Stimulated activated CD4-positive, alpha-beta T cell treated with anti-CD3 and anti-CD28 coated beads, Interleukin-1b, Interleukin-23, amount 100 ng/mL, for 4 hours (primary cell): ENCODE data around the gene IGHMBP2.

Experiments
- DNase-seq, 2 donors: peaks; one replicate each; pipeline ENCODE4 v3.0.0-alpha.2; 2020; ENCODE audit warnings: low read depth in 2 of 2

The IGHMBP2 gene

DNA sequence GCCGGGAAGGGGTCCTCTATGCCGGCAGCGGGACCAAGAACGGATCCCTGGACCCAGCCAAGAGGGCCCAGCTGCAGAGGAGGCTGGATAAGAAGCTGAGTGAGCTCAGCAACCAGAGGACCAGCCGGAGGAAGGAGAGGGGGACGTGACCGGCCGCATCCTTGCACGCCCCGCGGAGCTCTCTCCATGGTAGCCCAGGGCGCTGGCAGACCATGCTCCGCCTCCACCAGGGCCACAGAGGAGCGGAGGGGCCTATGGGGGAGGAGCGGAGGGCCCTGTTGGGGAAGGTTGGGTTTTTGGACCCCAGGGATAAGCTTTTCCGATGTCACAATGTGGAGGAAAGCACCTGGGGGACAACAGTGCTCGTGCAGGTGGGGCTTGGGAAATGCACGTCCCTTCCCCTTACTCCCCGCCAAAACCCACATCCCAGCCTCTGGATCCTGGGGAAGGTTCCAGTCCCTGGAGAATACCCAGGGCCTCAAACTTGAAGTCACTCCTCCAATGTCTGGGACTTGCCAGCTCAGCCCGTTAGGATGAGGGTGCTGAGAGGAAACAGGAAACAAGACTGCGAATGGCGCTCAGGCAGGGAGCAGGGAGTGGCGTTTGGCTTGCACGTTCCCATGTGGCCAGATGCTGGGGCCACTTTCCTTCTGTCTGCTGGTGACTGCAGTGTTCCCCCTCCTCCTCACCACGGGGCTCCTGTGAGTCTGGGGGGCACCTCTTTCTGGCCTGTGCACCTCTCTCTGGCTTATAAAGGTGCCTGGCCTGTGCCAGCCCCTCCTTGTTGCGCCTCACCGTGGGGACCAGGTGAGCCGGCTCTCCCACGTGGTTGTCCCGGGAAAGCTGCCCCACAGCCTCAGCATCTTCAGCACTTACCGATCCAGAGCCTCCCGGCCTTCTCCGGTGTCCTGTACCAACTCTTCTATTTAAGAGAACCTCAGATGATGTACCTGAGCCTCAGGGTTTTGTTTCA is 36.2 kb downstream of the IGHMBP2 start:
- no peak for DNase-seq

DNA sequence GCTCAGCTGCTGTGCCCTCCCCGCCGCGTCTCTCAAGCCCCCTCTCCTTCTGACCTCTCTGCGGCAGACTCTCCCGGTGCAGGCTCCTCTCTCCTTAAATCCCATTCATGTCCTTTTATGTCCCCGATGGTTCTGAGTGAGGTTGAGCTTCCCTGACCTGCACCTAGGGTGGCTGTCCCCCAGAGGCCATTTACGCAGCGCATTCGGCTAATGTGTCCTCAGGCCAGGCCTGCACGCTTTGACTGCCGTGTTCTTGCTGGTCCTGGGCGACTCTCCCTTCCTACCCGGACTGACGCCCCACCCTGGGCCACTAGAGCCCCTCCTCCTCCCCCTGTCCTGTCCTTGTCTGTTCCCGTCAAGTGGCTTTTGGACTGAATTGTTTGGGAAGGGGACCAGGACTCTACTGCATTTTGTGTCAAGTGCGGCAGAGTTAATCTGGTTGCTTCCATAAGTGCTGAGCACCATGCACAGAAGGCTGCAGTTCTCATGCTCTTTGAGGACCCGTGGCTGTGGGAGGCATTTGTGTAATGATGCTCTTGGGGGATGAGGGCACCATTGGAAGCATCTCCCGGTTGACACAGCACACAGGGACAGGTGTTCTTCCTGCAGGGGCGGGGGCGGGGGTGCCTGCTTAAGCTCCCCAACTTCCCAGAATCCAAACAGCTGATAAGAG is 37.1 kb downstream of the IGHMBP2 start:
- no peak for DNase-seq

- no peak for DNase-seq
Measured at GRCh38 chr11:68941324-68942094, 37.8 kb downstream of the IGHMBP2 start.

DNA sequence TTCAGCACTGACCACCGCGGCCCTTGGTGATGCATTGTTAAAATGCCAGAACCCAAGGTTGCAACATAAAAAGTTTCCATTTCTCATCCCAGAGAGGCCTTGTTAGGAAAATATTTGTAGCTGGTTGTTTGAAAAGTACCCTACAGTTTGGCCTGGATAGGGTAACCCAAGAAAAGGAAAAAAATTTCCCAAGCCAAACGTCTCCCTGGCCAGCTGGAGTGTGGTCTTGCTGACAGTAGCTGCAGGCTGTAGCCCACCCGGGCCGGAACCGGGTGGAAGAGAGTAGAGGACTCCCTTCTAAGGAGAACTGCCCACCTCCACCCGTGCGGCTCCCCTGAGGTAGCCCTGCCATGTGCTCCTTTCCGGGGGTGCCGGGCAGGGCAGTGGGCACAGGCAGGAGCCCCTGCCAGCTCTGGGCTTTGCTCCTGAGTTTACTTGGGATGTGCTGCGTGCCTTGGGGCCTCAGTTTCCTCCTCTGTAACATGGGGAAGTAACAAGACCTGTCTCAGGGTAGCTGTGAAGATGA is 38.5 kb downstream of the IGHMBP2 start:
- DNase-seq = no peak

- no peak for DNase-seq
Measured at GRCh38 chr11:68942751-68943271, 39.1 kb downstream of the IGHMBP2 start.

GRCh38 chr11:68946416-68947090 is 42.9 kb downstream of the IGHMBP2 start:
- no peak for DNase-seq

GRCh38 chr11:68947151-68947550 is 43.5 kb downstream of the IGHMBP2 start:
- no peak for DNase-seq

DNA sequence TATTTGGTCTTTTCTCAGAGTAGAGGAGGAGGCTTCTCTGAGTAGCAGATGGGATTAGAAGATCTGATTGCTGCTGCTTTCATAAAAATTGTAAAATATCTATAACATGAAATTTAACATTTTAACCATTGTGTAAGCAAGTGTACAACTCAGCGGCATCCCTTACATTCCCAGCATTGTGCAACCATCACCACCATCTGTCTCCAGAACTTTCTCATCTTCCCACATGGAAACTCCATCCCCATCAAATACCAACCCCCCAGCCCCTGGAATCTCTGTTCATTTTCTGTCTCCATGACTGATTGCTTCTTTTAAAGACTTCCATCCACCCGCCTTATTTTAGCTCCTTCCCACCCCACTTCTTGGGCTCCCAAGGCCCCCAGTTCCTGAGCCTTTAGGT is 44.8 kb downstream of the IGHMBP2 start:
- no peak for DNase-seq

GRCh38 chr11:68948935-68949334 is 45.2 kb downstream of the IGHMBP2 start:
- no peak for DNase-seq

DNA sequence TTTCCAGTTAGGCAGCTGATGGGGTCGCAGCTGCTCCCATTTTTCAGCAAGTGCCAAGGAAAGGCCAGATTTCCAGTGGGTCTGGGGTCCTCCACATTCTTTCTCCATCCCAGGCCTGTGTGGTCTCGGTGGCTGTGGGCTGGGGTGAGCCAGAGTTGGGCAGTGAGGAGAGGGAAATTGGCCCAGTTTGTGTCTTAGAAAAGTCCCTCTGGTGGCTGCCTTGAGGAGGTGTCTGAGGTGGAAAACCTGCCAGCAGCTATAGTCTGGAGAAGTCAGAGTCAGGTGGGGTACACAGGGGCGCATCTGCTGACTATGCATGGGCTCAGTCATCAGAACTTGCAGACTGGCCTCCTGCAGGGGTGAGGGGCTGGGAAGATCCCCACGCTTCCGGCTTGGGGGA is 46.6 kb downstream of the IGHMBP2 start:
- no peak for DNase-seq

- no peak for DNase-seq
Measured at GRCh38 chr11:68950762-68951161, 47.1 kb downstream of the IGHMBP2 start.

GRCh38 chr11:68954836-68955606 is 51.3 kb downstream of the IGHMBP2 start:
- DNase-seq = no peak

DNA sequence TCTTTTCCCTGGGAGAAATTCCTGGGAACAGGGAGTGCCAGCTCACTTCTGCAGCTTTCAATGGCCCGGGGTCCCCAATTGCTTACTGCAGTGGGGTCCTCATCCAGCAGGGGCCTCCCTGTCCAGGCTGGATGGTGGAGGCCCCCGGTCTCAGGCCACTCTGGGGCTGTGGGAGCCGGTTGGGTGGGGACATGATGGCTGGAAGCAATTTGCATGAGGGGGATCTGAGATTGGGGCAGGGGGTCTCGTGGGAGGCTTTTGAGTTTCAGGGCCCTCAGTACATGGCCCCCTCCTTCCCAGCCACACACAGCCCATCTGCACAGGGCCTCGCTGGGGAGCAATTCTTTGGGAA is 51.9 kb downstream of the IGHMBP2 start:
- no peak for DNase-seq

DNA sequence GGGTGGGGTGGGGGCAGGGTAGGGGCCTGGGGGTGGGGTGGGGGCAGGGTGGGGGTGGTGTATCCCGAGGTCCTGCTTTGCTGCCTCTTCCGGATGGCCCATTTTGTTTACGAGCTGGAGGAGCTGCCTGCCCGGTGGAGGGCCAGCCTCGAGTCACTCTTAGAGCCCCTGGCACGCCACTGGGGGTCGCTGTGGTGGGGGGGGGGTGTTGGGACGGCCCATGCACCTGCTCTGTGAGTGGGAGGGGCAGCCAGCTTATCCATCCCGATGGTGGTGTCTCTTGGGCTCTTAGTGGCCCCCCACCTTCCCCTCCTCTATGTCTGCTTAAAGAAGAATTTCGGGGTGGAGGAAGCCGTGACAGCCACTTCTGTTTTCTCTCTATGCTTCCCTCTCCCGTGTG is 52.5 kb downstream of the IGHMBP2 start:
- no peak for DNase-seq

DNA sequence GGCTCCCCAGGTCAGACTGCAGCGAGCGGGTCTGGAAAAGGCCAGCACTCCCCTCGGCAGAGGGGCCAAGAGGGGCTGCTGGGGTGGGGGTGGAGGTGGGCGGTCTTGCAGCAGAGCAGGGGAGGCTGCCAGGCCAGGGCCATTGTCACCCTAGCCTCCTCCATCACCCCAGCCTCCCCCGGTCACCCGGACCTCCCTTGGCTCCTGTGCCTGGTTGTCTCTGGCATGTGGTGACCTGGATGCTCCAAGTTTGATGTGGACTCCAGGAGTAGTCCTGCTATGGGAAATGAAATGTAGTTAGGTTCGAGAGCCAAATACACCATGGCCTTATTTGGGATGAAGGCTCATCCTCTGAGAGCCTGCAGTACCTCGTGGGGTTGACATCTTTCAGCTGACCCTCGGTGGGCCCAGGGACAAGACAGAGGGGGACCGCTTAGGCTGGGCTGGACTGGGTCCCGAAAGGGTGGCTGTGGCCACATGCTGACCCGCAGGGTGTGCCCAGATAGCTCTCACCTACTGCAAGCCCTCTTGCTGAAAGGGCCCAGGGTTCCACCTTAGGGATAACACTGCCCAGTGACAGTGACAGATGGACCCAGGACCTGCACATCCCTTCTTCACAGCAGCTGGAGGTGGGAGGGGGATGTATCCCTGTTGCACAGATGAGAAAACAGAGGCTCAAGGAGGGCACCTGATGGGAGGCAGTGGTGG is 53.0 kb downstream of the IGHMBP2 start:
- DNase-seq = no peak

GRCh38 chr11:68958211-68958610 is 54.5 kb downstream of the IGHMBP2 start:
- no peak for DNase-seq

DNA sequence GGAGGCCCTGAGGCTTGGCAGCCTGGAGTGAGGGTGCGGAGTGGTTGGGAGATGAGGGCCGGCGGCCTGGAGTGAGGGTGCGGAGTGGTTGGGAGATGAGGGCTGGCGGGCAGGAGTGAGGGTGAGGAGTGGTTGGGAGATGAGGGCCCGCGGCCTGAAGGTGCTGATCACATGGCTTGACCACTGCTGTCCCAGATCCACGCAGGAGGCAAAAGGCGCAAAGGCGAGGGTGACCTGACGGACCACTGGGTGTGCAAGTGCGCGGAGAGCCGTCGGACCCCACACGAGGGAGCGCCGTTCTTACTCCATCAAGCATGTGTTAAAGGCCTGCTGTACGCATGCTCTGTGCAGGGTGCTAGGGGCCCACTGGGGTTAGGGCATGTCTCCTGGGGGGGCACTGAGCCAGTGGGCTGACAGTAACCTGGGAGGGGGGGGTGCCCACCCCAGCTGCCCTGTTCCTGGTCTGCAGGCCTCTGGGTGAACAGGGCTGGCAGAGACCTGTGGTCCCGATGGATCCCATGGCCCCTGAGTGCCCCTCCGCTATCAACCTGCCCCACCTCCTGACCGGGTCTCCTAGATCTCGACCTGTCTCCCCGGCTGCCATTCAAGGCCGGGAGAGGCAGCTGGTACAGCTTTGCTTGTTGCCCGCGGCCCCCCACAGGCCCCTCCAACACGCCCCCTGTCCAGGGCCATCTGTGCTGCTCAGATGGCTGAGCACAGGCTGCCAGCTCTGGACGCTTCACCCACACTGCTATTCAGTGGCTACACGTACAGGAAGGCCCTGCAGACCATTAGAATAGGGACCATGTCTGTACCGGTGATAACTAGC is 56.0 kb downstream of the IGHMBP2 start:
- no peak for DNase-seq

DNA sequence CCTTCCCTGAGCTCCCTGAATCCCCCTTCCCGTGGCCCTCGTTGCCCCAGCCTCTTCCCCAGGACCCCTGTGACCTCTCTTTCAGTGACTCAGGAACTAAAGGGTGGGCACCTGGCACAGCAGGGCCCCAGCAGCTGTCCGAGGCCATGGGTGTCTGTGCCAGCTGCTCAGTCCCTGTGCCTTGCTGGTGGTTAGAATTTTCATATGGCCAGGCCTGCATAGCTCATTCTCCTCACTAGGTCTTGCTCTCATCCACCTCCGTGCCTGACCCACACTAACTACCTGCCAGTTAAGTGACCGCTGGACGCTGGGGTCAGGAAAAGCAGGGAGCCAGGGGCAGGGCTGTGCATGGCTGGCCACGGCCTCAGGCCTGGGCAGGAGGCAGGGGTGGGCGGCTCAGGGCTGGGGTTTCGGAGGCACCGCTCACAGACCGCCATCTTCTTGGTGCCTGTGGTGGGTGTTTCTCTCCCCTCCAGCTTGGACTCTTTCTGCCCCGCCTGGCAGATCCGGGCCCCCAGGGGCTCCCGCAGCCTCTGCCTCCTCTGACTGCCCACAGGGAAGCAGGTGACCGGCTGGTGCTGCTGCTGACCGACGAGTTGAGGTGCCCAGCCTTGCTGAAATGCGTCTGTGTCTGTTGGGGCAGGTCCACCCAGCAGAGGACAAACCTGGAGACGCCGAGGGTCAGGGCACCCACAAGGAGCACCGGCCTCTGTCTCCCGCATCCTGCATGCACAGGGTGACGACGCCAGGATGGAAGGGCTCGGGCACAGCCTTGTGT is 56.8 kb downstream of the IGHMBP2 start:
- no peak for DNase-seq
